Hepatocyte (in vitro differentiated cells): ENCODE measurements around the gene STX8.

Experiments
- CTCF ChIP-seq: fragments of 200-600 bp; sonication (generic); IDR thresholded peaks from 2 replicates; pipeline ENCODE4 v1.5.1; 2016; ENCODE audit warnings: antibody characterized with exemption, mild to moderate bottlenecking; ENCODE audit not compliant: poor library complexity
- EZH2 ChIP-seq: fragments of 200-600 bp; sonication (generic); IDR thresholded peaks from 2 replicates; pipeline ENCODE4 v1.6.1; 2016; ENCODE audit warnings: antibody characterized with exemption, mild to moderate bottlenecking, borderline replicate concordance
- EZH2phosphoT487 ChIP-seq: fragments of 200-600 bp; sonication (generic); IDR thresholded peaks from one replicate; pipeline ENCODE4 v1.6.1; 2018; ENCODE audit warnings: antibody characterized with exemption, mild to moderate bottlenecking, low read depth, moderate library complexity; ENCODE audit not compliant: unreplicated experiment, severe bottlenecking

- TF ChIP-seq CTCF: no peak
- no peak for TF ChIP-seq EZH2phosphoT487
- TF ChIP-seq EZH2: no peak
These were observed 210.7 kb downstream of the STX8 start for GRCh38 chr17:9364837-9365430.
